ENCODE data around the gene DOCK11. TPM values are rescaled to one million over a fixed set of nuclear protein-coding genes. Genes with fewer than 3 reads are reported as not detected.

DOCK11 gene
- total RNA-seq, 1 experiment from 2014 or later, result 13.1 TPM

GRCh38 chrX:118513120-118513898, 17.7 kb downstream of the DOCK11 start:
- TF ChIP-seq ZNF317 (CRISPR knock-in tag; IDR thresholded peaks at IDR 0.05; ENCODE audit: borderline replicate concordance, low read depth) (no peak), SMAD3 (CRISPR knock-in tag; IDR thresholded peaks at IDR 0.05; ENCODE audit: borderline replicate concordance) (no peak), EMX1 (CRISPR knock-in tag; IDR thresholded peaks at IDR 0.05) (no peak), OVOL2 (CRISPR knock-in tag; IDR thresholded peaks at IDR 0.05; ENCODE audit: borderline replicate concordance) (no peak), JUN (CRISPR knock-in tag; IDR thresholded peaks at IDR 0.05) (no peak), CREB1 (CRISPR knock-in tag; IDR thresholded peaks at IDR 0.05) (no peak), NFYB (CRISPR knock-in tag; conservative IDR thresholded peaks at IDR 0.05; ENCODE audit: low read depth) (no peak), IRF2 (CRISPR knock-in tag; IDR thresholded peaks at IDR 0.05; ENCODE audit: borderline replicate concordance, low read depth) (no peak), MLX (CRISPR knock-in tag; IDR thresholded peaks at IDR 0.05) (no peak), NR2C2 (CRISPR knock-in tag; IDR thresholded peaks at IDR 0.05) (no peak), NFATC4 (CRISPR knock-in tag; IDR thresholded peaks at IDR 0.05) (no peak), SMAD4 (CRISPR knock-in tag; IDR thresholded peaks at IDR 0.05) (no peak), FOXJ3 (CRISPR knock-in tag; IDR thresholded peaks at IDR 0.05; ENCODE audit: borderline replicate concordance) (no peak), ZNF416 (CRISPR knock-in tag; IDR thresholded peaks at IDR 0.05) (no peak), CDX4 (CRISPR knock-in tag; IDR thresholded peaks at IDR 0.05; ENCODE audit: borderline replicate concordance) (no peak), CBFB (CRISPR knock-in tag; IDR thresholded peaks at IDR 0.05; ENCODE audit: low read depth) (no peak)
- TF ChIP-seq, protein P1, sequence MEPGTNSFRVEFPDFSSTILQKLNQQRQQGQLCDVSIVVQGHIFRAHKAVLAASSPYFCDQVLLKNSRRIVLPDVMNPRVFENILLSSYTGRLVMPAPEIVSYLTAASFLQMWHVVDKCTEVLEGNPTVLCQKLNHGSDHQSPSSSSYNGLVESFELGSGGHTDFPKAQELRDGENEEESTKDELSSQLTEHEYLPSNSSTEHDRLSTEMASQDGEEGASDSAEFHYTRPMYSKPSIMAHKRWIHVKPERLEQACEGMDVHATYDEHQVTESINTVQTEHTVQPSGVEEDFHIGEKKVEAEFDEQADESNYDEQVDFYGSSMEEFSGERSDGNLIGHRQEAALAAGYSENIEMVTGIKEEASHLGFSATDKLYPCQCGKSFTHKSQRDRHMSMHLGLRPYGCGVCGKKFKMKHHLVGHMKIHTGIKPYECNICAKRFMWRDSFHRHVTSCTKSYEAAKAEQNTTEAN (CRISPR knock-in tag; IDR thresholded peaks at IDR 0.05), result no peak
- TF ChIP-seq, protein P2, sequence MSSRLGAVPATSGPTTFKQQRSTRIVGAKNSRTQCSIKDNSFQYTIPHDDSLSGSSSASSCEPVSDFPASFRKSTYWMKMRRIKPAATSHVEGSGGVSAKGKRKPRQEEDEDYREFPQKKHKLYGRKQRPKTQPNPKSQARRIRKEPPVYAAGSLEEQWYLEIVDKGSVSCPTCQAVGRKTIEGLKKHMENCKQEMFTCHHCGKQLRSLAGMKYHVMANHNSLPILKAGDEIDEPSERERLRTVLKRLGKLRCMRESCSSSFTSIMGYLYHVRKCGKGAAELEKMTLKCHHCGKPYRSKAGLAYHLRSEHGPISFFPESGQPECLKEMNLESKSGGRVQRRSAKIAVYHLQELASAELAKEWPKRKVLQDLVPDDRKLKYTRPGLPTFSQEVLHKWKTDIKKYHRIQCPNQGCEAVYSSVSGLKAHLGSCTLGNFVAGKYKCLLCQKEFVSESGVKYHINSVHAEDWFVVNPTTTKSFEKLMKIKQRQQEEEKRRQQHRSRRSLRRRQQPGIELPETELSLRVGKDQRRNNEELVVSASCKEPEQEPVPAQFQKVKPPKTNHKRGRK (CRISPR knock-in tag; IDR thresholded peaks at IDR 0.05; ENCODE audit: borderline replicate concordance), result no peak
- TF ChIP-seq, protein P3, sequence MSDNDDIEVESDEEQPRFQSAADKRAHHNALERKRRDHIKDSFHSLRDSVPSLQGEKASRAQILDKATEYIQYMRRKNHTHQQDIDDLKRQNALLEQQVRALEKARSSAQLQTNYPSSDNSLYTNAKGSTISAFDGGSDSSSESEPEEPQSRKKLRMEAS (CRISPR knock-in tag; IDR thresholded peaks at IDR 0.05), result no peak
- ChIA-PET CTCF (interaction anchor here (2.6 kb wide), 1 partner anchor 14 kb away, joined by 12 read pairs; no protein-coding TSS in a partner anchor), POLR2A (no interaction called here)
- Mint-ChIP-seq H3K4me3 (no peak overlapping the region), H3K27ac (no peak overlapping the region), H3K9me3 (peaks cover 16% of the 10 kb centered on the region), H3K36me3 (peaks cover 20% of the 10 kb centered on the region), H3K4me1 (peaks cover 8% of the 10 kb centered on the region), H3K27me3 (ENCODE audit: low read depth) (no peaks in the 10 kb centered on the region)
- ATAC-seq (no peak), DNase-seq (ENCODE audit: low spot score) (no peak)

DNA sequence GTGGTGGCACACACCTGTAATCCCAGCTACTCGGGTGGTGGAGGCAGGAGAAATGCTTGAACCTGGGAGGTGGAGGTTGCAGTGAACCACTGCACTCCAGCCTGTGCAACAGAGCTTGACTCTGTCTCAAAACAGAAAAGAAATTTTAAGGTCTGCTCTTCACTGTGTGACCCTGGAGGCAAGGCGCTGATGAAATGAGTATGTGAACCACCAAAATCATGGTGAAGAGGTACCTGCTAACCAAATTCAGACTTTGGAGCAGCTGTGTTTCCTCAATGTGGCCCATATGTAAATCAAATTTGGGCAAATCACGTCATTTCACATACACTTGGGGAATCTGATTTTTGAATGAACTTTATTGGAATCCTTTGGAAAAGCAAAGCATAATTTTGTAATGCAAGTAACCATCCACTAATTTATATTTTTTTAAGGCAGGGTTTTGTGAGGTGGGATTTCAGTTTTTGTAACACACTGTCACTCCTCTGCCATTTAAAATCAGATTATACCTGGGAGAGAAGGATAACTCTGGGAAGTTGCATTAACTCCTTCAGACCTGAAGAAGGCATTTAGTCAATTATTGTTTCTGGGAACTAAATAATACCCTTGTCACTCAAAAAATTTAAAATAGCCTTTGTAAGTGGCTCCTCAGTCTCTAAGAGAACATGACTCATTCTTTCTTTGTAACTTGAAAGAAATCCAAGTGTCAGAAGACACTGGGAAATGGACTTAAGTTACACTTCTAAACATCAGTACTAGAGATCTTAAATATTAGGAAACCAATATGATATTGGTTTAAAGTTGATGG, 24.0 kb downstream of the DOCK11 start:
- Mint-ChIP-seq H3K27ac (no peak overlapping the region), H3K9me3 (peaks cover 9% of the 10 kb centered on the region), H3K27me3 (ENCODE audit: low read depth) (no peaks in the 10 kb centered on the region), H3K4me1 (peaks cover 14% of the 10 kb centered on the region), H3K4me3 (no peak overlapping the region), H3K36me3 (peaks cover 6% of the 10 kb centered on the region)
- ChIA-PET CTCF (no interaction called here), POLR2A (no interaction called here)
- ATAC-seq (no peak), DNase-seq (ENCODE audit: low spot score) (no peak)
- TF ChIP-seq SMAD4 (CRISPR knock-in tag; IDR thresholded peaks at IDR 0.05) (no peak), ESRRA (CRISPR knock-in tag; IDR thresholded peaks at IDR 0.05; ENCODE audit: borderline replicate concordance) (no peak), CDX4 (CRISPR knock-in tag; IDR thresholded peaks at IDR 0.05; ENCODE audit: borderline replicate concordance) (no peak), MLX (CRISPR knock-in tag; IDR thresholded peaks at IDR 0.05) (no peak), ATF3 (CRISPR knock-in tag; conservative IDR thresholded peaks at IDR 0.05) (no peak), ELF4 (CRISPR knock-in tag; IDR thresholded peaks at IDR 0.05; ENCODE audit: low read depth) (no peak), ZNF219 (CRISPR knock-in tag; IDR thresholded peaks at IDR 0.05; ENCODE audit: borderline replicate concordance) (no peak)
- TF ChIP-seq, protein P4, sequence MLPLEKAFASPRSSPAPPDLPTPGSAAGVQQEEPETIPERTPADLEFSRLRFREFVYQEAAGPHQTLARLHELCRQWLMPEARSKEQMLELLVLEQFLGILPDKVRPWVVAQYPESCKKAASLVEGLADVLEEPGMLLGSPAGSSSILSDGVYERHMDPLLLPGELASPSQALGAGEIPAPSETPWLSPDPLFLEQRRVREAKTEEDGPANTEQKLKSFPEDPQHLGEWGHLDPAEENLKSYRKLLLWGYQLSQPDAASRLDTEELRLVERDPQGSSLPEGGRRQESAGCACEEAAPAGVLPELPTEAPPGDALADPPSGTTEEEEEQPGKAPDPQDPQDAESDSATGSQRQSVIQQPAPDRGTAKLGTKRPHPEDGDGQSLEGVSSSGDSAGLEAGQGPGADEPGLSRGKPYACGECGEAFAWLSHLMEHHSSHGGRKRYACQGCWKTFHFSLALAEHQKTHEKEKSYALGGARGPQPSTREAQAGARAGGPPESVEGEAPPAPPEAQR (CRISPR knock-in tag; IDR thresholded peaks at IDR 0.05), result no peak
- TF ChIP-seq, protein P5, sequence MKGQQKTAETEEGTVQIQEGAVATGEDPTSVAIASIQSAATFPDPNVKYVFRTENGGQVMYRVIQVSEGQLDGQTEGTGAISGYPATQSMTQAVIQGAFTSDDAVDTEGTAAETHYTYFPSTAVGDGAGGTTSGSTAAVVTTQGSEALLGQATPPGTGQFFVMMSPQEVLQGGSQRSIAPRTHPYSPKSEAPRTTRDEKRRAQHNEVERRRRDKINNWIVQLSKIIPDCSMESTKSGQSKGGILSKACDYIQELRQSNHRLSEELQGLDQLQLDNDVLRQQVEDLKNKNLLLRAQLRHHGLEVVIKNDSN (CRISPR knock-in tag; IDR thresholded peaks at IDR 0.05), result no peak
